GDM1 (cell line): Measurements from ENCODE around the gene SLC25A39.
"Not testable (repeated sequence)": the region's sequence is repeated elsewhere in the genome, so short reads cannot be mapped to it uniquely, and the experiment has no call there.

Experiments used
- DNase-seq: peaks from one replicate; lab custom pipeline; 2025; lab: John Stamatoyannopoulos, UW

SLC25A39 gene

GRCh38 chr17:44324571-44325275 is at the start of gene SLC25A39:
TSS of gene SLC25A39 (minus strand) at chr17:44324823. CDS start at chr17:44323562, 1,261 bp downstream.
- DNase-seq, result peak; percentile 89

DNA sequence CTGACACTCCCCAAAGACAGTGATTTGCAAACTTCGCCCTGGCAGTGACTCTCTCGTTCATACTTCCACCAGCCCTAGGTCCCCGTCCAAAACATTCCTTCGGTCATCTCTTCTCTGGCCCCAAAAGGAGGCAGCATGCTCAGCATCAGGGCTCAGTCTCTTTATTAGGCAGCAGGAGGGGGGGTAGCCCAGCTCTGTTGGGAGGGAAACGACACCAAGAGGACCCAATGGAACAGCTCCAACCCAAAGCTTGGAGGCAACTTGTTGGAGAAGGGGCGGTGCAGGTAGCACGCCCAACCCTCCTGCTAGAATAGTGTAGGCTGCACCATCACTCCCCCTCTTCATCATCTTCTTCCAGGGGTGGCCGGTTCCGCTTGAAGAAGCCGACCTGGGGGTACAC is 47.4 kb upstream of the SLC25A39 start:
- no peak for DNase-seq

- not testable (repeated sequence) for DNase-seq
Observed at GRCh38 chr17:44369414-44370023, 44.9 kb upstream of the SLC25A39 start.

DNA sequence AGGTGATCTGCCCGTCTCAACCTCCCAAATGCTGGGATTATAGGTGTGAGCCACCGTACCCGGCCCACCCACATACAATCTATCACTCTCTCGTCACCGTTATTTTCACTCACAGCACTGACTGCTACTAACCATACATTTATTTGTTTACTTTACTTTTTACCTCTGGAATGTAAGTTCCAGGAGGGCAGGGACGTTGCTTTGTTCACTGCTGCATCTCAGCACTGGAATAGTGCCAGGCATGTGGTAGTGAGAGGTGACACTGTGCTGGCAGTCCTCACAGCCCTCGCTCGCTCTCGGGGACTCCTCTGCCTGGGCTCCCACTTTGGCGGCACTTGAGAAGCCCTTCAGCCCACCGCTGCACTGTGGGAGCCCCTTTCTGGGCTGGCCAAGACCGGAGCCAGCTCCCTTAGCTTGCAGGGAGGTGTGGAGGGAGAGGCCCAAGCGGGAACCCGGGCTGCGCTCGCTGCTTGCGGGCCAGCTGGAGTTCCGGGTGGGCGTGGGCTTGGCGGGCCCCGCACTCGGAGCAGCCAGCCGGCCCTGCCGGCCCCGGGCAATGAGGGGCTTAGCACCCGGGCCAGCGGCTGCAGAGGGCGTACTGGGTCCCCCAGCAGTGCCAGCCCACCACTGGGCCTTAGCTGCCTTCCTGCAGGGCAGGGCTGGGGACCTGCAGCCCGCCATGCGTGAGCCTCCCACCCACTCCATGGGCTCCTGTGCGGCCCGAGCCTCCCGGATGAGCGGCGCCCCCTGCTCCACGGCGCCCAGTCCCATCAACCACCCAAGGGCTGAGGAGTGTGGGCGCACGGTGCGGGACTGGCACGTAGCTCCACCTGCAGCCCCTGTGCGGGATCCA is 44.0 kb upstream of the SLC25A39 start:
- DNase-seq, result not testable (repeated sequence)

DNA sequence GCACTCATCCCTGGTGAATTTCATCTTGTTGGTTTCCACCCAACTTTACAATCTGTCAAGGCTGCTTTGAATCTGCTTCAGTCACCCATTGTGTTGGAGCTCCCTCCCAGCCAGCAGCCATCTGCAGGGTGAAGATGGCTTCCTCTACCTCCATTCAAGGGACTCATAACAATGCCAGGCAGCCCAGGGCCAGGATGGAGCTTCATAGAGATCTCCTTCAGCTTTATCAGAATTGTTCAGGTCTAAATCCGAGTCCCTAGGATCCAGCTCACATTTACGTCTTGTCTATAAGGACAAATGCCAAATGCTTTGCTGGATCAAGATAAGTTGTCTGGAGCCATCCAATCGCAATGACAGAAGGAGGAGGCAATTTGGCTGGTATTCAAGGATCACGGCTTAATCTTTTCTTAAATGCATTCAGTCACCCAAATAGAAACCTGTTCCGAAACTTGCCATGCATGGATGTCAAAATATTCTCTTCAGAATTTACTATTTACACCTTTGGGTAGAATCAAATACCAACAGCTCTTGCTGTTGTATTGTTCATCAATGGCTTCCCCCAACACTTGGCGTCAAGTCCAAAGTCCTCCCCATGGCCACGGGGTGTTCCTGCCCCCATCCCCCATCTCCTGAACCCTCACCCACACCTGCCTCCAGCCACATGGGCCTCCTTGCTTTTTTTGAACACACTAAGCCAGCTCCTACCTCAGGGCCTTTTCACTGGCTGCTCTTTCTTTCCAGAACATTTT is 42.8 kb upstream of the SLC25A39 start:
- no peak for DNase-seq

- DNase-seq, result not testable (repeated sequence)
Observed at GRCh38 chr17:44365051-44365450, 40.4 kb upstream of the SLC25A39 start.

DNA sequence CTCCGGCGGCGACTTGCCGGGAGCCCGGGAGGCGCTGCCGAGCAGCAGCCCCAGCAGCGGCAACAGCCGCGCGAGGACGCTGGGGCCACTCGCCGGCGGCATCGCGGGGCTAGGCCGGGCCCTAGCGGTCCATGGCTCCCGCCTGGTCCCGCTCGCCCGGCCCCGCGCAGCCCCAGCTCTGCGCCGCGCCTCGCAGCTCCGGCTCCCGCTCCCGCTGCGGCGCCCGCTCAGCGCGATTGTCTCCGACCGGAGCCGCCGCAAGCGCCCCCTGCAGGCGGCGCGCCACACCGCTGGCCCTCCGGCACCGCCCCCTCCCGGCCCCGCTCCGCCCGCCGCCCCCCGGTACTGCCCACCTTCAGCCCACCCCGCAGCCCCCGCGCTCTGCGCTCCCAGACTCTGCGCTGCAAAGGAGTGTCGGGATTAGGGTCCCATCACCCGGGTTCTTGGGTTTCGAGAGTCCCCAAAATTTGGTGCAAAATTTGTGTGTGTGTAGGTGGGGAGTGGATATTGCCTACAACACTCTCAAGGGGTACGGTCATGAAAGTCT is 39.1 kb upstream of the SLC25A39 start, which contains the start of gene FAM171A2:
Gene FAM171A2 (minus strand): TSS at position 241 of the 547 bp plus-strand sequence. CDS start 139 bp downstream, at position 102.
- DNase-seq, result peak; percentile 64

GRCh38 chr17:44362949-44363612 is 38.5 kb upstream of the SLC25A39 start:
- DNase-seq, result no peak

DNA sequence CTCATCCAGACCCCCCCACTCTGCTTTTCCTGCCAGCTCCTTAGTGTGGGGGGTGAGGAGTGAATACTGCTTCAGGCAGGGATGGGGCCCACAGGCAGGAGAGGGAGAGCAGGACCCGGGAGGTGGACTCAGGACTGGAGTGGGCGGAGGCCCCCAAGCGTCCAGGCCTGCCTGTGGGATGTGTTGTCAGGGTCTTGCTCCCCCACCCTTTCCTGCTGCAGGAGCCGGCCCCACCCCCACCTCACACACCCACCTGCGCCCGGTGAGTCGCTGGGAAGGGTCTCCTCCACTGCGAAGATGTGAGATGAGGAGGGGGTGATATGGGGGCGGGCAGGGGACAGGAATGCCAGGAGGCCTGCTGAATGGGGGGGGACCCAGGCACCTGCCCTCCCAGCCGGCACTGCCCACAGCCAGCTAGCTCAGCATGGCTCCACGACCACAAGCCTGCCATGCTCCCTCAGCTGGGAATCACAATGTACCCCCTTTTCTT is 37.9 kb upstream of the SLC25A39 start:
- no peak for DNase-seq

GRCh38 chr17:44361292-44362260 is 37.0 kb upstream of the SLC25A39 start:
- DNase-seq, result no peak

GRCh38 chr17:44360826-44361225 is 36.2 kb upstream of the SLC25A39 start:
- no peak for DNase-seq

- no peak for DNase-seq
Observed at GRCh38 chr17:44360144-44360533, 35.5 kb upstream of the SLC25A39 start.

GRCh38 chr17:44359458-44360143 is 35.0 kb upstream of the SLC25A39 start:
- no peak for DNase-seq

- DNase-seq, result no peak
Observed at GRCh38 chr17:44359006-44359405, 34.4 kb upstream of the SLC25A39 start.

DNA sequence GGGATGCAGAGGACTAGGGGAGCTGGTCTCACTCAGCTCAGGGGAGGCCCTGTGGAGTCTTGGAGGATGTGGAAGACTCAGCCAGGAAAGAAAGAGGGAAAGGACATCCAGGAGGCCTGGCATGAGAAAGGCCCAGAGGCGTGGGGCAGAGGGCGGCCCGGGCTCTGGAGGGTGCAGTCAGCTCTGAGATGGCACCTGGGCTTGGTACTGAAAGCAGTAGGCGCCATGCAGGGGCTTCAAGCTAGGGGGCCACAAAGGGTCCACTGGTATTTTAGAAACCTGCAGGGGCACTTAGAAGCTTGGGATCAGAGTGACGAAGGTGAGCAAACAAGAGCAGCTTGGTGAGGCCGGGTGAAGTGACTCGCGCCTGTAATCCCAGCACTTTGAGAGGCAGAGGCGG is 33.4 kb upstream of the SLC25A39 start:
- no peak for DNase-seq

GRCh38 chr17:44356241-44356640 is 31.6 kb upstream of the SLC25A39 start:
- DNase-seq, result no peak

DNA sequence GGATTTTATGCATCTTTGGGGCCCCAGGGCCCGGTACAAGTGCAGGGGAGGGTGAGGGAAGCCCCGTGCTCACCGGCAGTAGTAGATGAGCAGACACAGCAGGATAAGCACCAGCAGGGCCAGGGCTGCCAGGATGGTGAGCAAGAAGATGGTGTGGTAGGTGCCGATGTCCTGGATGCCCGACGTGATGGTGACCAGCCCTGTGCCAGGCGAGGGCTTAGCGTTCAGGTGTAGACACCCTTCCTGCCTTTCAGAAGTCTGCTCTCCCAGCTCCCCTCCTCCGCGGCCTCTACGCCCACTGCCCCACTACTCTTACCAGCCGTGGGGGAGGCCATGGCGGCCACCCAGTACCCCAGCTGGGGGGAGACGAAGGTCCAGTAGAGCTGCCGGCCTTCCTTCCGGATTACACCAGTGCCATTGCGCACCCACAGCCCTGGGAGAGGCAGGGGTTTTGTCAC is 31.0 kb upstream of the SLC25A39 start:
- DNase-seq, result no peak

DNA sequence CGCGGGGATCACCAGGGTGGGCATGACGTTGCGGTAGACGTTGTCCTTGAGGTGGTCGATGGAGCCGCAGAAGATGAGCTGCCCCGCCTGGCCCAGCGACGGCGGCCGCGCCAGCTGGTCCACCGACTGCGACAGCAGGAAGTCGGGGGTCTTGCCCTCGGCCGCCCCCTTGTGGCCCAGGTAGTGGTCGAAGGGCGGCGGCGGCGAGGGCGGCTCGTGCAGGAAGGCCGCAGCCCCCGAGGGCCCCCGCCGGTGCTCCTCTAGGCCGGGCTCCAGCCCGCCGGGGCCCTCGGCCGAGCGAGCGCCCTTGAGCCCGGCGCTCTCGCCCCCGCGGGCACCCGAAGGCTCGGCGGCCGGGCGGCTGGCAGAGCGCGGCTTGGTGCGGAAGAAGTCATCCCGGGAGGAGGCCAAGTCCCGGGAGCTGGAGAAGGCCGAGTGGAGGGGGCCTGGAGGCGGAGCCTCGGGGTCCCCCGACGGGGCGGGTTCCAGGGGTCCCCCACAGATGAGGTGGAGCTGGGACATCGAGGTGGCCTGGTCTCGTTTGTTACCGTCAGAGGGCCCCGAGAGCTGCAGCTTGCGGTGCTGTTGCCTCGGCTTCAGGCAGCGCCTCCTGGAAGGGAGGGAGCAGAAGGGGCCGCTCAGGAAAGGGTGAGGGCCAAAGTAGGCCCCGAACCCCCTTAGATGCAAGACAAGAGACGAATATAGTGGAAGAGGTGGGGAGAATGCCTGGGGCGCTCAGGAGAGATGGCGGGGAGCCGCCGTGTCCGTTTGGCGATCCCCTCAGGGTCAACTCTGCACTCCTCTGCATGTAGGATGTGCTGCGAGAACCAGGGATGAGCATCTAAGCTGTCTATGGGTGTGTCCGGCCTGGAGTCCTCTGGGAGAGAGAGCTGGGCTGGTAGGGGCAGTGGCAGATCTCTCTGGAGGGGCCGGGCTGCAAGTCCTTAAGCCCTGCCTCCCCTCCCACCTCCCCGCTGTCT is 30.2 kb upstream of the SLC25A39 start:
- DNase-seq, result no peak
